DOHH2 (cell line): Measurements from ENCODE around the gene TATDN2.

Experiments used
- H3F3A ChIP-seq: fragments of 200-600 bp; sonication (generic), shearing (Covaris generic); 2 replicates; pipeline ENCODE4 v1.6.0; 2016; ENCODE audit warnings: antibody characterized with exemption, mild to moderate bottlenecking; ENCODE audit not compliant: control insufficient read depth, insufficient read depth
- H3K27ac ChIP-seq: fragments of 200-600 bp; sonication (generic); 2 replicates; pipeline ENCODE4 v1.5.1; 2014; ENCODE audit warnings: low read depth, mild to moderate bottlenecking, low read length, moderate library complexity
- H3K27me3 ChIP-seq: fragments of 200-600 bp; sonication (generic); 2 replicates; pipeline ENCODE4 v1.6.1; 2014; ENCODE audit warnings: mild to moderate bottlenecking, low read length, mixed read lengths; ENCODE audit not compliant: control insufficient read depth
- H3K36me3 ChIP-seq: fragments of 200-600 bp; sonication (generic); 2 replicates; pipeline ENCODE4 v1.6.1; 2014; ENCODE audit warnings: mild to moderate bottlenecking, low read length, moderate library complexity, mixed read lengths; ENCODE audit not compliant: control insufficient read depth
- H3K4me1 ChIP-seq: fragments of 200-600 bp; sonication (generic); 2 replicates; pipeline ENCODE4 v1.6.1; 2014; ENCODE audit warnings: mild to moderate bottlenecking, low read length, mixed read lengths; ENCODE audit not compliant: control insufficient read depth
- H3K4me2 ChIP-seq: fragments of 200-600 bp; sonication (generic); 2 replicates; pipeline ENCODE4 v1.6.0; 2014; ENCODE audit warnings: mild to moderate bottlenecking, low read length, moderate library complexity
- H3K4me3 ChIP-seq: fragments of 200-600 bp; sonication (generic); 2 replicates; pipeline ENCODE4 v1.5.1; 2014; ENCODE audit warnings: mild to moderate bottlenecking, low read length, mixed read lengths
- H3K79me2 ChIP-seq: fragments of 200-600 bp; sonication (generic); 2 replicates; pipeline ENCODE4 v1.6.1; 2014; ENCODE audit warnings: mild to moderate bottlenecking, low read length, mixed read lengths; ENCODE audit not compliant: control insufficient read depth
- H3K9me2 ChIP-seq: fragments of 200-600 bp; sonication (generic); replicated peaks from 2 replicates; pipeline ENCODE4 v1.6.1; 2014; ENCODE audit warnings: mild to moderate bottlenecking, low read length, mixed read lengths; ENCODE audit not compliant: control insufficient read depth
- H3K9me3 ChIP-seq: fragments of 200-600 bp; sonication (generic); 2 replicates; pipeline ENCODE4 v1.6.1; 2014; ENCODE audit warnings: antibody characterized with exemption, low read length, mixed read lengths; ENCODE audit not compliant: control insufficient read depth, insufficient read depth
- H4K20me1 ChIP-seq: fragments of 200-600 bp; sonication (generic); 2 replicates; pipeline ENCODE4 v1.6.0; 2014; ENCODE audit warnings: low read depth, mild to moderate bottlenecking, antibody characterized with exemption, low read length, moderate library complexity; ENCODE audit not compliant: control insufficient read depth, insufficient read depth
- CTCF ChIP-seq: fragments of 200-600 bp; sonication (generic); IDR thresholded peaks from one replicate; pipeline ENCODE4 v1.5.1; 2014; ENCODE audit warnings: antibody characterized with exemption, mild to moderate bottlenecking, low read depth, low read length; ENCODE audit not compliant: poor library complexity, severe bottlenecking
- EZH2phosphoT487 ChIP-seq: fragments of 200-600 bp; sonication (generic); IDR thresholded peaks from 2 replicates; pipeline ENCODE4 v1.6.1; 2017; ENCODE audit warnings: borderline replicate concordance, mild to moderate bottlenecking, antibody characterized with exemption, low read length, moderate library complexity, mixed read lengths

Gene TATDN2

DNA sequence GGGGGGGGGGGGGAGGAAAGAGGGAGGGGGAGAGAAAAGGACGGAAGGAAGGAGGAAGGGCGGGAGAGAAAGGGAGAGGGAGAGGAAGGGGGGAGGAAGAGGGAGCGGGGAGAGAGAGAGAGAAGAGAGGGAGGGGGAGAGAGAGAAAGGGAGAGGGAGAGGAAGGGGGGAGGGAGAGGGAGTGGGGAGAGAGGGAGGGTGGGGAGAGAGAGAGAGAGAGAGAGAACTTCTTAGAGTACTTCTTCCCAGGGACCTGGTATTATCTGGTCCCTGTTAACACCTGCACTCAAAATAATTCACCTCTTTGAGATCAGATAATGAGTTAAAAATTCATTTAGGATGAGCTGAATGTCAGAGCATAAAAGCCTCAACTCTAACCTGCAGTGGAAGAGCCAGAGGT lies 71.5 kb downstream of the TATDN2 start:
- no peaks in the 10 kb centered on the region for H3K9me3 ChIP-seq
- 0 out of 2 replicates have a peak, but pooled peaks cover 4% of the 10 kb centered on the region for H4K20me1 ChIP-seq
- H3K4me3 ChIP-seq: peak overlapping the region; percentile 93
- no peaks in the 10 kb centered on the region for H3K27me3 ChIP-seq
- no peaks in the 10 kb centered on the region for H3K9me2 ChIP-seq
- peak overlapping the region; percentile 95 for H3K4me2 ChIP-seq
- peaks cover 10% of the 10 kb centered on the region for H3K4me1 ChIP-seq
- no peaks in the 10 kb centered on the region for H3F3A ChIP-seq
- TF ChIP-seq EZH2phosphoT487 (no peak), CTCF (no peak)
- H3K27ac ChIP-seq: no peak overlapping the region
- H3K36me3 ChIP-seq: peaks cover 42% of the 10 kb centered on the region
- H3K79me2 ChIP-seq: peaks cover 35% of the 10 kb centered on the region

DNA sequence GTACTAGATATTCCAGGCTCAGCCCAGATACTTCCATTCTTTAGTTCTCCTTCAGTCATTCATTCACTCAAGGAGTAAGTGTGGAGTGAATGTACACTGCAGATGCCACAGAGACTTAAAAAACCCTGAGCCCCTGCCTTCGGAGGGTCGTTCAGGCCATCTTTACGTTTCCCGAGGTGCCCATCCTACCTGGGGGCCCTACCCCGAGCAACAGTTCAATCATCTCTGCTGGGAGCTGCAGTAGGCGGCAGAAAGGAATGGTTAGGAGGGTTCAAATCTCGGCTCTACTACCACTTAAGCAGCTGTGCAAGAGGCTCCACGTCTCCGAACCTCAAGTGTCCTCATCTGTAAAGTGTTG lies 72.0 kb downstream of the TATDN2 start:
- peaks cover 39% of the 10 kb centered on the region for H3K36me3 ChIP-seq
- 0 out of 2 replicates have a peak, but pooled peaks cover 4% of the 10 kb centered on the region for H4K20me1 ChIP-seq
- no peaks in the 10 kb centered on the region for H3K27me3 ChIP-seq
- H3K9me2 ChIP-seq: no peaks in the 10 kb centered on the region
- peak overlapping the region; percentile 93 for H3K4me3 ChIP-seq
- no peak overlapping the region; the same call in 1 of the 2 replicates for H3K27ac ChIP-seq
- TF ChIP-seq CTCF (no peak), EZH2phosphoT487 (no peak)
- H3K9me3 ChIP-seq: no peaks in the 10 kb centered on the region
- H3K4me2 ChIP-seq: peak overlapping the region; percentile 95
- H3K4me1 ChIP-seq: peaks cover 10% of the 10 kb centered on the region
- no peaks in the 10 kb centered on the region for H3F3A ChIP-seq
- H3K79me2 ChIP-seq: peaks cover 35% of the 10 kb centered on the region

- no peaks in the 10 kb centered on the region for H3K9me3 ChIP-seq
- no peaks in the 10 kb centered on the region for H3F3A ChIP-seq
- TF ChIP-seq CTCF: no peak
- TF ChIP-seq EZH2phosphoT487: no peak
- no peak overlapping the region for H3K4me3 ChIP-seq
- no peaks in the 10 kb centered on the region; the same call in 1 of the 2 replicates for H3K27me3 ChIP-seq
- H3K27ac ChIP-seq: no peak overlapping the region
- H3K9me2 ChIP-seq: no peaks in the 10 kb centered on the region
- peaks cover 10% of the 10 kb centered on the region for H3K4me1 ChIP-seq
- H3K4me2 ChIP-seq: peak overlapping the region; percentile 95; the same call in 1 of the 2 replicates
- H4K20me1 ChIP-seq: 0 out of 2 replicates have a peak, but pooled peaks cover 4% of the 10 kb centered on the region
- H3K36me3 ChIP-seq: peaks cover 29% of the 10 kb centered on the region
- peaks cover 35% of the 10 kb centered on the region for H3K79me2 ChIP-seq
Observed at GRCh38 chr3:10321630-10322351, 73.5 kb downstream of the TATDN2 start.
